ENCODE data around the gene OSBP.

OSBP gene

DNA sequence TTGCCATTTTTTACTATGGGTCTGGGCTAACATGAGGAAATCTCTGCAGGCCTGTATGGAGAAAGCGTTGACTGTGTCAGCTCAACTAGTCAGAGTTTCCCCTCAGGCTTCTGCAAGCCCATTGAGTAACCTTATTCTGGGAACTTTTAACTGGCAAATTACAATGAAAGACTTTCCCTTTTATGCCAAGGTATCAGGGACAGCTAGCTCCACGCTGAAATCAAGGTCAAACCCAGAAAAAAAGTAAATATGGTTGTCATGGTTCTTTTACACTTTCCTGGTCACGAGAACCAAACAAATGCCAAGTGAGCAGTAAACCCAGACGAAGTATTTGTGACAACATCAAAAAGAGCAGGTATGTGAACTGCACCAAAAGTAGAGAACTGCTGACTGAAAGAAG is 13.8 kb downstream of the OSBP start:
- no peak for DNase-seq

DNA sequence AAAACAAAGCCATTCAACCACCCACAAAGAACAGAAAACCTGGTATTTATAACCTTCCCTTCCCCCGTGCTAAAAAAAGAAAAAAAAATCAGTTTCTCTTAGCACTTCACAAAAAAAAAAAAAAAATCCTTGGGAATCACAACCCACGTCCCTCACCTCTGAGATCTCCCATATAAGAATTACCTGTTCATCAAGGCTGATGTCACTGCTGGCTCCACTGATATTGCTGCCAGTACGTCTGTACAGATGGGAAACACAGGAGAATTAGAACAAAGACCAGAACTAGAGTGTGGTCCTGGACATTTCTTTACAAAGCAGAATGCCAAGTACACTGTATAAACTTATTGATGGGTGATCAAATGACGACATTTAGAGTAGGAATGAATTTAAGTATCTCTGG is 14.9 kb downstream of the OSBP start:
- DNase-seq = no peak

DNA sequence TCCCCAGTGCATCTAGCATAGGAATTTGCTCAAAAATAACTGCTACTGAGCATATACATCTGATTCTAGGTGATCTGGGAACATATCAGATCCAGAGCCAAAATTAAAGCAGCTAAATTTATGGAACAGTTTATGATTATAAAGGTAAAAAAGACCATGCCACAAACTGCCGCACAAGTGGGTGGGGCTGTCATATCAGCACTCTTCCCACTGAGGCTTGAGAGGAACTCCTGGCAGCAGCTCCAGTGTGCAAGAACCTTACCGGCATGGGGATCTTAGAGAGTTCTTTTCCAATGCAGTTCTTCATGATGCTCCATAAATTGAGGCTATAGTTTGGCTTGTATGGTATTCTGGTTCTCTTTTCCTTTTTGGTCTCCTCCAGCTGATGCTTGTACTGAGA is 15.3 kb downstream of the OSBP start:
- no peak for DNase-seq

DNA sequence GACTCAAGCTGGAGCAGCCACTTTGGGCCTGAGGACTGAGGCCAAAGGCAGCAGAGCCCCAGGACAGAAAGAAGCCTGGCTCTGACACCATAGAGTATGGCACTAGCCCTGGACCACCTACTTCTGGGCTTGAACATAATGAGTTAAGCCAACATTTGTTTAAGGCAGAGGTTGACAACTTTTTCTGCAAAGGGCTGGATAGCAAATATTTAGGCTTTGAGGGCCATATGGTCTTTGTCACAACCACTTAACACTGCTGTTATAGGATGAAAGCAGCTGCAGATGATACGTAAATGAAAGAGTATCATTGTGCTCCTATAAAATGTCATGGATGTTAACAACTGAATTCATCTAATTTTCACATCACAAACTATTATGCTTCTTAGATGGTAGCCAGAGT is 16.6 kb downstream of the OSBP start:
- DNase-seq = no peak

DNA sequence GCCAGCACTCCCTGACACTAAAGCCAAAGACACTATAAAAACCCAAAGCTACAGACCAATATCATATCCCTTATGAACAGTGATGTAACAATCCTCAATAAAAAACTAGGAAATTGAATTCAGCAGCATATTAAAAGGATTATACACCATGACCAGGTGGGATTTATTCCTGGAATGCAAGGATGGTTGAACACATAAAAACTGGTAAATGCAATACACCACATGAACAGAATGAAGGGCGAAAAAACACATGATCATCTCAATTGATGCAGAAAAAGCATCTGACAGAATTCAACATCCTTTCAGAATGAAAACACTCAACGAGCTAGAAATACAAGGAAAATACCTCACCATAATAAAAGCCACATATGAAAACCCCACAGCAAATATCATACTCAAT is 31.3 kb downstream of the OSBP start:
- no peak for DNase-seq

DNA sequence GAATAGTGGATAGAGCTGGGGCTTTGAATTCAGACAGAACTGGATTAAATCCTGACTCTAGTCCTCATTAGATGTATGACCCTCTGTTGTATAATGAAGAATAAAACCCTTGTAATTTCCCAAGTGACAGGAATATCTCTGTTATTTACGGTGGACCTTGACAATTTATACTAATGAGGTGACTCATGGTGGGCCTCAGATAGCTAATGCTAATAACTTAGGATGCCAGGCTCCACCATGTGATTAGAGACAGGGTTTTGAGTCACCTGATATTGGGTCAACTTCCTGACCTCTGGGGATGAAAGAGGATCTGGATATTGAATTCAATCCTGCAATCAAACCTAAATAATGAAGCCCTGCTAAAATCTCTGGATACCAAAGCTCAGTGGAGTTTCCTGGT is 33.6 kb downstream of the OSBP start:
- DNase-seq = no peak

DNA sequence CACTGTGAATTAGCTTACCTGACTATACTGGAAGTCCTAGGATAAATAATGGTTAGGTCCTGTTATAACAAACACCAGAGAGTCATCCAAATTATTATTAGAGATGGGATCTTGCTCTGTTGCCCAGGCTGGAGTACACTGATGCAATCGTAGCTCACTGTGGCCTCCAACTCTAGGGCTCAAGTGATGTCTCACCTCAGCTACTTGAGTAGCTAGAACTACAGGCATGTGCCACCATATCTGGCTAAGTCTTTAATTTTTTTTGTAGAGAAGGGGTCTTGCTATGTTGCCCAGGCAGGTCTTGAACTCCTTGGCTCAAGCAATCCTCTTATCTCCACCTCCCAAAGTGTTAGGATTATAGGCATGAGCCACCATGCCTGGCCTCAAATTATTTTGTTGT is 37.2 kb downstream of the OSBP start:
- no peak for DNase-seq

DNA sequence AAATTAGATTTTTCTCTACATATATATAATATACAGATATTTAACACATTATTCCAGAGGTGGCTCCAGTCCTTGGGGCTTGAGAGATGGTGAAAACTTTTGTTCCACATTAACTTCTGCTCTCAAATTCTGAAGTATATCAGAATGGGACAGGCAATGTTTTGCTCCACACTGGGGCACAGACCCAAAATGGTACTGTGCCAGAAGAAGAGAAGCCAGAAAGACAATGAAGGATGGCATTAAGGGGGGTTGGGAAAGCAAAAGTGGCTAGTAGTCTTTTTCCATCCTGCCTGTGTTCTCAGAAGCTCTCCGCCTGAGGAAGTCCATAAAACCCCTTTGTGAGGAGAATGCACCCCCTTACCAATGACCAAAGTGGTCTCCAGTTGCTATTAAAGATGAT is 40.1 kb downstream of the OSBP start:
- DNase-seq = no peak

DNA sequence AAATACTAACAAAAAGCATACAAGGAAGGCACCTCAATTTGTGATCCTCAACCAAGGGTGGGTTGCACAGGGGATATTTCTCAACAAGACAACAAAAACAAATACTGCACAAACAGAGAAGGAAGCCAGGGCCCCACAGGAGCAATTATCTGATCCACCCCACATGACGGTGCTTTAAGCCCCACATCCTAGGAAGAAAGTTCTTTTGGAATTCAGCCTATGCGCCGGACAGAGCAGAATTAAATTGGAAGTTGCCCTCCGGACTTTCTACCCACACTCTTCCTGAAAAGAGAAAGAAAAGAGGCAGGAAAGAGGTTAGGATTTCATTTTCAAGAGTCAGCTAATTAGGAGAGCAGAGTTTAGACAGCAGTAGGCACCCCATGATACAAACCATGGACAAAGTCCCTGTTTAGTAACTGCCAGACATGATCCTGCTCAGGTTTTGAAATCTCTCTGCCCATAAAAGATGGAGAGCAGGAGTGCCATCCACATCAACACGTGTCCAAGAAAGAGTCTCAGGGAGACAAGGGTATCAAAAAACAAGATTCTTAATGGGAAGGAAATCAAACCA is 40.6 kb downstream of the OSBP start:
- DNase-seq = no peak

DNA sequence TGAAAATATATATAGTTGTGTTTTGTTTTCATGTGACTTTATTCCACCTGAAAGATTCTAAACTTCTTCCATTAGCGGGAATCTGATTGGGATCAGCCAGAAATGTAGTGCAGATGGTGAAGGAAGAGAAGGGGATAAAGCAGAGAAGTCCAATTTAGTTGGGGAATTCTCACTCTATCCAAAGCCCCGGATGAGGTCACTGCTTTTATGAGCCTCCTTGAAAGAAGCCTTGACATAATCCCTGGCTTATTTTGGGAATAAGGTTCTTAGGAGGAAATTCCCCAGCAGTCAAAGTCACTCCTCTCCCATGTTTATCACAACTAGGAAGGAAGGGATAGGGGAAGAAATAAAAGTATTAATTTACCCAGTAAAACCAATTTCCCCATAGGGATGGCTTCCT is 41.1 kb downstream of the OSBP start:
- DNase-seq = no peak

DNA sequence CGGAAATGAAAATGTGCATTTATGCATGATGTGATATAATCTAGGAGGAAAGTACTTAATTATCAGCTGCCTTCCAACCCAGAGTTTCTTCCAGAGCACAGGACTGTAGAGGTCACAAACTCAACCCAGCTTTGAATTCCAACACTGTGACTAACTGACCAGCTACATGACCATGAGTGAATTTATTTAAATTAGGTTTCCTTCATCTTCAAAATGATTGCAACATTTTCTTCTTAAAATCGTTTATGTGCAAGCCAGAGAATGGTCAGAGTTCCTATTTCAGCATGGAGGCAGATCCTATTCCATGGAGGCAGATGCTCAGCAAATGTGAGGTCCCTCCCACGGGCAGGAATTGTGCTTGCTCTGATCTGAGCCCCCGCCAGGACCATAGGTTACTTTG is 42.4 kb downstream of the OSBP start:
- DNase-seq = no peak

DNA sequence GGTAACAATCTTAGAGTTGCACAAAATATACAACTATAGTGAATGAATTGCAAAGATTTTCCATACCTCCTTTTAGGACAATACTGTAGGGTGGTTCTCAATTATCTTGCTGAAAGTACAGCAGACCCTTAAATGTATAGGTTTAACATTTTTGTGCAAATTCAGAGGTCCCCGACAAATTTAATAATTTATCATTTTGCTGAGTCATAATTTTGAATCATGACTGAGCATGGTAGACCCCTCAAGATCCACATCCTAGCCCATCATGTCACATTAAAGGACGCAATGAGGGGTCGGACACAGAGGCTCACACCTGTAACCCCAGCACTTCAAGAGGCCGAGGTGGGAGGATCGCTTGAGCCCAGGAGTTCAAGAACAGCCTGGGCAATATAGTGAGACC is 43.5 kb downstream of the OSBP start:
- no peak for DNase-seq

DNA sequence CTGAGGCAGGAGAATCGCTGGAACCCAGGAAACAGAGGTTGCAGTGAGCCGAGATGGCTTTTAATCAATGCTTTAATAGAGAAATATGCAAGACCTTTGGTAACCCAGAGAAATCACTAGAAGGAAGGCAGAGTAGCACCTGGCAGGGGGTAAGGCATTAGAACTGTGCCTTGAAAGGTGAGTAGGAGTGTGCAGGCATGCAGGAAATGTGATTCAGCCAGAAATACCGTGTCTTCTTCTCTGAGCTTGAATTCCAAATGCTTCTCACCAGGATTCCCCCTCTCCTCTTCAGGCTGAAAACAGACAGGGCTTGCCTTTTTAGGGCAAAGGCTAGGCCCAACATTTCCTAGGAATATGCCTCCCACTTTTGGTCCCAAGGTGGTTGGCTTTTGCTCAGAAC is 53.3 kb downstream of the OSBP start:
- no peak for DNase-seq

DNA sequence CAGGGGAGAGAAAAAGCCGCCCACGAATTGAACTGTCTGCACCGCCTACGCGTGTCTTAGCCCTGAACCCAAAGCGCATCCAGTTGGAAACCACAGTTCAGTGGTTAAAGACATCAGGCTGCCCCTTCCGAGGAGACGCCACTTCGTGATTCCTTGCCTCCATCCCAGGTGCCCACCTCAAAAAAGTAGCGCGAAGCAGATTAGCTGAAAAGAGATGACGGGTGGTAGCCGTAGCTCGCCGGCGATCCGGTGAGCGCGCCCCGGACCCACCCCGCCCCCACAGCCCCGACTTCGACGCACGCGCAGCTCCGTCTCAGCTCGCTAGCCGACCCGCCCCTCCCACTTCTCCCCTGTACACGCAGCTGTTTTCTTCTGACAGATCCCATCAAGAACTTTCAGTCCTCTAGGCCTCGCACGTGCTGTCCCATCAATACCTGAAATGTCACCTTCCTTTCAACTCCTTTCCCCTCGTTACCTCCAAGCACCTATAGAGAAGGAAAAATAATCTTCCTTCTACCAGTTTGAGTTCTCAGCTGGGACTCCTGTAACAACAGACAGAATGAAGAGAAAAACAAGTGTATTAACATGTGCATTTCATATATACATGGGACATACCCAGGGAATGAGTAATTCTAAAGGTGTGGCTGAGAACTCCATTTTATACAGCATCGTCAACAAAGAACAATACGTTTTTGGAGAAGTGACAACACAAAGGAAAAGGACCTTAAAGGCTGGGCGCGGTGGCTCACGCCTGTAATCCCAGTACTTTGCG is 54.7 kb downstream of the OSBP start:
- peak; percentile 91 for DNase-seq

DNA sequence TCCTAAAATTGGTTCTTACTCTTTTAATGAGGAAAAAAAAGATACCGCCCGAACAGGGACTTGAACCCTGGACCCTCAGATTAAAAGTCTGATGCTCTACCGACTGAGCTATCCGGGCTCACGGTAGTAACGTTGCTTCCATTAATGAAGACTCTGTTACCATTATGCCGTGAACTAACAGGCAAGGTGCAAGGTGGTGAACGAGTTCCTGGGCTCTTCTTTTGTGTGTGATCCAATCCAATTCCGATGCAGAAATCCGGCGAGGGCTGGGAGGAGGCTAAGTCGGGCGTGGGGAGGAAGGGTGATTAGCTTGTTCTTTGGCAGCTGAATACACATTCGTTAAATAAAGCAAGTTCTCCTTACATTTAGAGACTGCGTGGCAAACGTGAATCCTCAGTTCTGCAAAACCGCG is 55.3 kb downstream of the OSBP start:
- peak; percentile 85 for DNase-seq

DNA sequence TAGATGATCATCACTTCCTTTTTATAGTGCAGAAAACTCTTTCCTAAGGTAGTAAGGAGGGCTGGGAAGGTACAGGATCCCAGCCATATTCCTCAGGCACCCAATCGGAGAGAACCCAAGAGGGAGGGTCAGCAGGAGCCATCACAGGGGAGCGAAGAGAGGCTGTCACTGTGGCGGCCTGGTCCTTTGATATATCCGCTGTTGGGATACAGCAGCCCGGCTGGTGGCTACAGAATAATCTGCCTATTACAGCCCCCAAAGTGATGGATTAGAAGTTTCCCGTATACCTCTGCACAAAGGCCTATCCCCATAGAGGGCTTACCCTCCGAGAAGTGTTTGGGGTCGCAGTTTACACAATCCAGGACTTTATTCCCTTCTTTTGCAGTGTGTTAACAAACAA is 55.7 kb downstream of the OSBP start:
- DNase-seq = no peak

DNA sequence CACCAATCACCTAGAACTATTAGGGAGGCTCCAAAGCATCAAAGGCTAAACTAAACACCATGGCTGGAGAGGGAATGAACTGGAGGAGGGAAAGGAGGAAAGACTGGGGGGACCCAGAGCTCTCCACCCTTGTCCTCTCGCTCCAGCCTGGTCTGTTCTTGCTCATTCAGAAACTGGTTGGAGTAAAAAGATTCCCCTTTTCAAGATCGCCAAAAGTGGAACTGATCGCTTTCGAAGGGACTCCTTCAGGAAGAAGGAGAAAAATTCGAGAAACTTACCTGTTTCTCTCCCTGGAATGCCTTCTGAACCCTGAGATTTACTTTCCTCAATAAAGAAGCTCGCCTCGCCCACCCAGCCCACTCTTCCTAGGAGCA is 57.3 kb downstream of the OSBP start:
- DNase-seq = no peak

DNA sequence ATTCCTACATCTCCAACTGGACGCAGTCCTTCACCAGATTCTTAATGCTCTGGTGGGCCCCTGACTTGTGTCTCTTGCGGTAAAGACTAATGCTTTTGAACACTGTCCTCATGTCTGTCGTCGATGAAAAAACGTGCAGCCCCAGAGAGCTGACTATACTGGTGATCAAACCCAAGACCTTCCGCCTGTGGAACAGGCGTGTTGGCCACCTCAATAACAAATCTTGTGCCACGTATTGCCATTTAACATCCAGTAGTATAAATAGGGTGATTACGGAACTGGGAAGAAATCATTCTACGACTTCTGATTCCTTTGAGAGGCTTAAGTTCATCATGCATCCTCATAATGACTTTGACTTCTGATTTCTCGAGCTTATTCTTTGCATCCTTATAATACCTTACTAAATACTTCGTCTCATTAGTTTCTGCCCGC is 58.6 kb downstream of the OSBP start:
- DNase-seq = no peak

DNA sequence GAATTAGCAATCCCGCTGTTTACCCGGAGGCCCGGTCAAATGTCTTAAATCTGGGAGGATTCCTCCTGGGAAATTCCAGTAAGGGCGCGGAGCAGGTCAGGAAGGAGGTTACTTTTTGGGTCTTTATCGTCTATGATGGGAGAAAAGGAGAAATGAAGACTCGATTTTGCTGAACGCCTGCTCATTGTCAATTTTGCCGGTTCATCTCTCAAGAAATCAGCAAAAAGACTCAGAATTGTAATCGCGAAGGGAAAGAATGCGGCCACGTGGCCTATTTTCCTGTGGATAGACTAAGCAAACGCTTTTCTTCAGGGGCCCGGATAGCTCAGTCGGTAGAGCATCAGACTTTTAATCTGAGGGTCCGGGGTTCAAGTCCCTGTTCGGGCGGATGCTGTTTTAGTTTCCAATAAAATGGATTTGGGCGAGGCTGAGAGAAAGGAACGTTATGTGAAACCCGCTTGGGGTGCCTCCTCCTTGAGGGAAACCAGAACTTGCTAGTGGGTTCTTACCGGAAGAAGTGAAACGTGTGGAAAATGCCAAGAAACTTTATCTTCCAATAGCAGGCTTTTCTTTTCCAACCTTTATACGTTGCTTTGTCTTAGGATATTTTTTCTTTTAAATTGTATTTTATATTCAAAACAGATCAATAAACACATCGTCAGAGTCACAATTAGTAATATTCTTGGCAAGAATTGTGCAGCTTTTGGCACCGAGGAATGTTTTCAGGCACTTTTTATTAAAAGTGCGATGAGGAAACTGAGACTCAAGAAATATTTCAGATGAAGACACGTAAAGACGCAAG is 59.3 kb downstream of the OSBP start:
- peak; percentile 86 for DNase-seq

DNA sequence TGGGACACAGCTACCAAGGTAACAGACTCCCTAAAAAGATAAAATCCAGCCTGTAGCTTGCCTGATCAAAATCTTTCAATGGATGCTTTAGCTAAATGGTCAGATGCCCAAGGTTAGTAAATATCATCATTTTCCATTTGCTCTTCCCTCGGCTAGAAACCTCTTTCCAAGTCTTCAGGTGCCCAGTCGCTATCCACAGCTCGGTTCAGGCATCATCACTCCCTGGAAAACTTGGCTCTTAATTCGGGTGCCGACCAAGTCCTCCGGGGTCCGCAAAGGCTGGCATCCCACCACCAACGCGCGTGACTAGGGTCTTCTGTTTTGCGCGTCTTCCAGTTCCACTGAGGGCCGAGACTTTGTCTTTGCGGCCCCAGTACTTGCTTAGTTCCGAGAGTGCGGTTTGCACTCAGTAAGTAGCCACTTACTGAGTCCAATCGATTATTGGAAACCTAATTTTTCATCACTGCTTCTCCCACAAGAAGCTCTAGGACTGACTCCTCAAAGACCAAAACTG is 59.9 kb downstream of the OSBP start:
- DNase-seq = peak; percentile 60

DNA sequence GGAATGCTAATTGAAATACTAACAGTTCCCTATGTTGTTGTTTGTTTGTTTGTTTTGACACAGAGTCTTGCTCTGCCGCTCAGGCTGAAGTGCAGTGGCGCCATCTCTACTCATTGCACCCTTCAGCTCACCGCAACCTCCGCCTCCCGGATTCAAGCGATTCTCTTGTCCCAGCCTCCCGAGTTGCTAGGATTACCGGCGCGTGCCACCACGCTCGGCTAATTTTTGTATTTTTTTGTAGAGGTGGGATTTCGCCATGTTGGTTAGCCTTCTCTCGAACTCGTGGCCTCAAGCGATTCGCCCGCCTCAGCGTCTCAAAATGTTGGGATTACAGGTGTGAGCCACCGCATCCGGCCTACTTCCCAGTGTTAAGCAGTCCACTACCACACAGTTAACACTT is 62.3 kb downstream of the OSBP start:
- no peak for DNase-seq

DNA sequence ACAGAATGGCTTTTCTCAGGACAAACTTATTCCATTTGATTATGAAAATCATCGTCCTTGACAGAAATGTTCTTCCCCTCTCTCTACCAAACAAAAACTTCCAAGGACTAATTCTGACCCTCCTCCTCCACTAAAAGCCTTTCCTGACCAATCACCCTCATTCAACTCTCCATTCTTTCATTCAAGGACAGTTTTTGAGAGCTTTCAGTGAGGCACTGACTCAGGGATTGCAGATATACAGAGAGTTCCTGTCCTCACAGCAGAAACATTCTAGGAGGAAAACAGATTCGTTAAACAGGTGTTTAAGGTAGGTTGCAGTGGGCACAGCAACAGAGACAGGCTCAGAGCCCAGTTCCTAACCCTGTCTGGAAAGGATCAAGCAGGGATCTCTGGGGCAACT is 62.7 kb downstream of the OSBP start:
- DNase-seq = no peak

DNA sequence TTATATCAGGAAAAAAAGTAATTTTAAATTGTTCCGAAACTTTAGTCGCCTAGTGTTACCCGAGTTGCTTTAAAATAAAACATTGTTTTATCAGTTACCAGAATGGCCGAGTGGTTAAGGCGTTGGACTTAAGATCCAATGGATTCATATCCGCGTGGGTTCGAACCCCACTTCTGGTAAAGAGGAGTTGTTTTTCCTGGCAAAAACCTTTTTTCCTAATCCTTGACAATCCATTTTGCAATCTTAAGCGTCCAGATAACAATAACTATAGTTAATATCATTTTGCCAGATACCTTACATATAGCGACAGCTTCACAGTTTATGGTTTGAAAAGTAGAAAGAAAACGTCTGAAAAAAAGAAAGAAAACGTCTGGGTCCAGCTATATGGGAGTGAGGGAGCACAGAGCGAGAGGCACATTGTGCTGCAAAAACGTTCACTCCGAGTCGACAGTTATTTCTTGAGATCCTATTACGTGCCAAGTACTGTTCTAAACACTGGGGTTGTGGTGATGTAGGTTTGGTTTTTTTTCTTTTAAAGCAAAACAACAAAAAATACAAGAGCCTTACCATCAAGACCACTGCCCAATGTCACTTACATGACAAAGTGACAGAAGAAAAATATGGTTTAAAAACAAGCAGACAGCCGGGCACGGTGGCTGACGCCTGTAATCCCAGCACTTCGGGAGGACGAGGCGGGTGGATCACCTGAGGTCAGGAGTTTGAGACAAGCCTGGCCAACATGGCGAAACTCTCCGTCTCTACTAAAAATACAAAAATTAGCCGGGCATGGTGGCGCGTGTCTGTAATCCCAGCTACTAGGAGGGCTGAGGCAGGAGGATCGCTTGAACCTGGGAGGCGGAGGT is 63.7 kb downstream of the OSBP start:
- peak; percentile 63 for DNase-seq

All from right forelimb (tissue), 1 donor.